ENCODE results near the gene PLEKHG5. TPM values are rescaled to one million over a fixed set of nuclear protein-coding genes. Genes with fewer than 3 reads are reported as not detected.

PLEKHG5 gene
- polyA plus RNA-seq, 1 experiment: 4.2 TPM

DNA sequence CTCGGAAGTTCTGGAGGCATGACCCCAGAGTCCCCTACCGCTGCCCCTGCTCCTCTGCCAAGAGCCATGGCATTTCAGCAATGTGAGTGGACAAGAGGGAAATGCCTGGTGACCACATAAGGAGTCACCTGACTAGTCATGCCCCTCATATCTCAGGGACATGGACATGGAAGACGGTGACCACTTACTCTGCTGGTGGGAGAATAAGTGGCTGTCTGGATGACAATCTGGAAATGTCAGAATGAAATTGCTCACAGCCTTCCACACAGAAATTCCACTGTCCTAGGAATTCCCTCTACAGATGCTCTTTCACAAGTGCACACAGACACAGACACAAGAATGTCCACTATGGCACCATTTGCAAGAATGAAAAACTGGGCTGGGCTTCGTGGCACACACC lies 24.3 kb upstream of the PLEKHG5 start:
- no peak for DNase-seq (ENCODE audit: low read depth, low spot score)
- CTCF ChIA-PET: interaction anchor here (2.4 kb wide), 1 partner anchor 26 kb away, joined by 8 read pairs; no protein-coding TSS in a partner anchor
- POLR2A ChIA-PET: no interaction called here
- Histone ChIP-seq H3K27ac (ENCODE audit: low read depth, low read length) (peak overlapping the region; percentile 31), H3K4me3 (ENCODE audit: low read depth, low read length) (no peak overlapping the region), H3K9me3 (ENCODE audit: control insufficient read depth, insufficient read depth, low read length) (no peaks in the 10 kb centered on the region), H3K27me3 (ENCODE audit: control insufficient read depth, insufficient read depth, low read length) (no peaks in the 10 kb centered on the region)
- TF ChIP-seq, protein P1, sequence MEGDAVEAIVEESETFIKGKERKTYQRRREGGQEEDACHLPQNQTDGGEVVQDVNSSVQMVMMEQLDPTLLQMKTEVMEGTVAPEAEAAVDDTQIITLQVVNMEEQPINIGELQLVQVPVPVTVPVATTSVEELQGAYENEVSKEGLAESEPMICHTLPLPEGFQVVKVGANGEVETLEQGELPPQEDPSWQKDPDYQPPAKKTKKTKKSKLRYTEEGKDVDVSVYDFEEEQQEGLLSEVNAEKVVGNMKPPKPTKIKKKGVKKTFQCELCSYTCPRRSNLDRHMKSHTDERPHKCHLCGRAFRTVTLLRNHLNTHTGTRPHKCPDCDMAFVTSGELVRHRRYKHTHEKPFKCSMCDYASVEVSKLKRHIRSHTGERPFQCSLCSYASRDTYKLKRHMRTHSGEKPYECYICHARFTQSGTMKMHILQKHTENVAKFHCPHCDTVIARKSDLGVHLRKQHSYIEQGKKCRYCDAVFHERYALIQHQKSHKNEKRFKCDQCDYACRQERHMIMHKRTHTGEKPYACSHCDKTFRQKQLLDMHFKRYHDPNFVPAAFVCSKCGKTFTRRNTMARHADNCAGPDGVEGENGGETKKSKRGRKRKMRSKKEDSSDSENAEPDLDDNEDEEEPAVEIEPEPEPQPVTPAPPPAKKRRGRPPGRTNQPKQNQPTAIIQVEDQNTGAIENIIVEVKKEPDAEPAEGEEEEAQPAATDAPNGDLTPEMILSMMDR (IDR thresholded peaks at IDR 0.05; ENCODE audit: low read depth, low read length): no peak

DNA sequence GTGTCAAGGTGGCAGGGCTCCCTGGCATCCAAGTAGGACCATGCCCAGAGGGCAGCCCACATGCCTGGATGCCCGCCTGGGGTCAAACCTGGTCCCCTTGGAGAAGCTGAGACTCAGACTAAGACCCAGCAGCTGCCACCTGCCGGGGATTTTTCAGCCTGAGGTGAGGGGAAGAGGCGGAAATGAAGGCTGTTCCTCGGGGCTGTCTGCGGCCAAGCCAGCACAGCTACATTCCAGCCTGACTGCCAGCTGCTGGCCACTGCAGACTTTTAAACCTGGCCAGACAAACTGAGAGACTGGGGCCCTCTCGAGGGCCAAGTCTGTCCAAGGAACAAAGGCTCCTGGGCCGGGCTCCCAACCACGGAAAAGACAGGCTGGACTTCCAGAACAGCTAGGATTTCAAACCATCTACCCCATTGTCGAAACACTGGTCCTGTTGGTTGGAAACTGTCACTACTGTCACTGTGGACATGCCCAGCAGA lies 21.9 kb upstream of the PLEKHG5 start:
- Histone ChIP-seq H3K4me3 (ENCODE audit: low read depth, low read length) (no peak overlapping the region), H3K27me3 (ENCODE audit: control insufficient read depth, insufficient read depth, low read length) (peaks cover 2% of the 10 kb centered on the region), H3K27ac (ENCODE audit: low read depth, low read length) (no peak overlapping the region), H3K9me3 (ENCODE audit: control insufficient read depth, insufficient read depth, low read length) (no peaks in the 10 kb centered on the region)
- ChIA-PET CTCF (interaction anchor here (1.7 kb wide), 1 partner anchor 10 kb away, joined by 8 read pairs; no protein-coding TSS in a partner anchor), POLR2A (no interaction called here)
- TF ChIP-seq, protein P1 (IDR thresholded peaks at IDR 0.05; ENCODE audit: low read depth, low read length): no peak
- no peak for DNase-seq (ENCODE audit: low read depth, low spot score)

DNA sequence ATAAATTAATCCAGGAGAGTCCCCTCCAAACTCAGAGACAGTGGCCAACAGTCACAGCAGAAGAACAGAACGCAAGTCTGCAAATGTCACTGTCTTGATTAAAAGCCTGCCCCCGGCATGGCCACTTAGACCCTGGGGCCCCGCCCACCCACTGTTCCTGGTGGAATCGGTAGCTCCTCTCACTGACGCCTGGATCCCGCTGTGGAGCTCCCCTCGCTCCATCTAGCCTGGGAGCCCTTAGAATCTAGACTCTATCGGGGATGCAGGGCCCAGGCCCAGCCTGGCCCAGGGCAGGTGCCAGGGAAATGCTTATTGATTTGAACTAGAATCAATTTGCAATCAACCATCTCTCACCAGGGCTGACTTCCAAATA lies 21.4 kb upstream of the PLEKHG5 start:
- ChIA-PET CTCF (interaction anchor here (1.7 kb wide), 1 partner anchor 11 kb away, joined by 8 read pairs; no protein-coding TSS in a partner anchor), POLR2A (no interaction called here)
- Histone ChIP-seq H3K27me3 (ENCODE audit: control insufficient read depth, insufficient read depth, low read length) (peaks cover 2% of the 10 kb centered on the region), H3K27ac (ENCODE audit: low read depth, low read length) (no peak overlapping the region), H3K4me3 (ENCODE audit: low read depth, low read length) (no peak overlapping the region), H3K9me3 (ENCODE audit: control insufficient read depth, insufficient read depth, low read length) (no peaks in the 10 kb centered on the region)
- TF ChIP-seq, protein P1 (IDR thresholded peaks at IDR 0.05; ENCODE audit: low read depth, low read length): no peak
- no peak for DNase-seq (ENCODE audit: low read depth, low spot score)

DNA sequence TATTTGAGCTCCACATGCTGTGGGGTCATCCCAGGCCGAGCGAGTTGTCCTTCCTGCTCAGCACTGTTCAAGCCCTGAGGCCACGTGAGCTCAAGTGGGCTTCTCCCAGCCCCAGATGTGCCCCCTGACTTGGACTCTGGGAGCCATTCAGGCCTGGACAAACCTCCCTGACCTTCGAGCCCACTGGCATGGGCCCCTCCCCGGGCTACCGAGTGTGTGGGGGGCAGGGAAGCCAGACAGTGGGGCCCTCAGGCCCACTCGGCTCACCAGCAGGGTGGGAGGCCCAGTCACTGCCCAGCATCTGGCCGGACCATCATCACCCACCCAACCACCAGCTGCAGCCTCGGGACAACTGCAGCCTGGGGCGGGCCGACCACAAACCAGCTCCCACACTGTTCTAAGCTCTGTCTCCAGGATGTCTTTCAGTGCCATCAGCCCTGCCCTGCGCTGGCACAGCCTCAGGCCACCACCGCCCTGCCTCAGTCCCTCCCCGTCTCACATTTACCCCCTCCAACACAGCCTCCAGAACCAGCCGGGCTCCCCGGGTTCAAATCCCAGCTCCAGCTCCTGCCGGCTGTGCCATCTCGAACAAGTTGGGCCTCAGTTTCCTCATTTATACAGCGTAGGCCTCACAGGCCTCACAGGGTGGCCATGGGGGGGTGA lies 20.9 kb upstream of the PLEKHG5 start:
- Histone ChIP-seq H3K9me3 (ENCODE audit: control insufficient read depth, insufficient read depth, low read length) (no peaks in the 10 kb centered on the region), H3K27ac (ENCODE audit: low read depth, low read length) (no peak overlapping the region), H3K4me3 (ENCODE audit: low read depth, low read length) (no peak overlapping the region), H3K27me3 (ENCODE audit: control insufficient read depth, insufficient read depth, low read length) (peaks cover 5% of the 10 kb centered on the region)
- no peak for DNase-seq (ENCODE audit: low read depth, low spot score)
- CTCF ChIA-PET: interaction anchor here (1.7 kb wide), 1 partner anchor 11 kb away, joined by 8 read pairs; no protein-coding TSS in a partner anchor
- POLR2A ChIA-PET: no interaction called here
- TF ChIP-seq, protein P1 (IDR thresholded peaks at IDR 0.05; ENCODE audit: low read depth, low read length): no peak

DNA sequence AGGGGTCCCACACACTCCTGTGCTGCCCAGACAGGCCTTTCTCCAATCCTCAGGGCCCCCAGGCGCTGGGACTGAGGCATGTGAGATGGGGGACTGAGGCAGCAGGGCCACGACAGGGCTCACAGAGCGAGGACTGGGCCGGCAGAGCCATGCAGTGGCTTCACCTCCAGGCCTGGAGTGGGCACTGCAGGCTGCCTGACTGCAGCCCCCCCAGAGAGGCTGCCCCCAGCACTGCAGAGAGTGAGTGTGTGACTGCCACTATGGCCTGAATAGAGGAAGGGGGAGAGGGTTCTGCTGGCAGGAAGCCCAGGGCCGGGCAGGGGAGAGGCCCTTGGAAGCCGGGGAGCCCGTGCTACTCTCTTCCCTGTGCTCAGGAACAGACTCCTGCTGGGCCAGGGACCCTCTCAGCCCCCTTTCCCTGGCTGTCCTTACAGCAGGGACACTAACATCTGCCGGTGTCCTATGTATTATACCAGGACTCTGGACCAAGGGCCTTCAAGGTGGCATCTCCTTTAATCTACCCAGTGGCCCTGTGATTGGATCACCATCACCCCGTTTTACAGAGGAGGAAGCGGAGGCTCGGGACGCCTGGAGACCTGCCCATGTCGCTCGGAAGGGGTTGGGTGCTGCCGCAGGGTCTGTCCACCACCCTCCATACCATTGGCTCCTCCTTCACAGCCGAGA lies 20.2 kb upstream of the PLEKHG5 start:
- no peak for DNase-seq (ENCODE audit: low read depth, low spot score)
- ChIA-PET CTCF (no interaction called here), POLR2A (no interaction called here)
- H3K4me3 ChIP-seq (ENCODE audit: low read depth, low read length): no peak overlapping the region
- no peaks in the 10 kb centered on the region; the same call in 1 of the 2 replicates for H3K9me3 ChIP-seq (ENCODE audit: control insufficient read depth, insufficient read depth, low read length)
- TF ChIP-seq, protein P1 (IDR thresholded peaks at IDR 0.05; ENCODE audit: low read depth, low read length): no peak
- H3K27me3 ChIP-seq (ENCODE audit: control insufficient read depth, insufficient read depth, low read length): peaks cover 5% of the 10 kb centered on the region
- no peak overlapping the region for H3K27ac ChIP-seq (ENCODE audit: low read depth, low read length)
